GM21515 (cell line): ENCODE measurements around the gene OR52K1.
"Not testable (repeated sequence)": the region's sequence is repeated elsewhere in the genome, so short reads cannot be mapped to it uniquely, and the experiment has no call there.

Experiments used
- ATAC-seq: cut with Tn5 transposase; IDR thresholded peaks from one replicate; pipeline ENCODE4 v1.9.1; 2021; ENCODE audit not compliant: unreplicated experiment

The OR52K1 gene

DNA sequence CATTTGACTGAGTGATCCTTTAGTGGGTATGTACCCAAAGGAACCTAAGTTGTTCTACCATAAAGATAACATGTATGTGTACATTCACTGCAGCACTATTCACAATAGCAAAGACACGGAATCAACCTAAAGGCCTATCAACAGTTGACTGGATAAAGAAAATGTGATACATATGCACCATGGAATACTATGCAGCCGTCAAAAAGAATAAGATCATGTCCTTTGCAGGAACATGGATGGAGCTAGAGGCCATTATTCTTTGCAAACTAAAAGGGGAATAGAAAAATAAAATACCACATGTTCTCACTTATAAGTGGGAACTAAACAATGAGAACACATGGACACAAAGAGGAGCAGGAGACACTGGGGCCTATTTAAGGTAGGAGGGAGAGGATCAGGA is 9.0 kb downstream of the OR52K1 start:
- not testable (repeated sequence) for ATAC-seq

DNA sequence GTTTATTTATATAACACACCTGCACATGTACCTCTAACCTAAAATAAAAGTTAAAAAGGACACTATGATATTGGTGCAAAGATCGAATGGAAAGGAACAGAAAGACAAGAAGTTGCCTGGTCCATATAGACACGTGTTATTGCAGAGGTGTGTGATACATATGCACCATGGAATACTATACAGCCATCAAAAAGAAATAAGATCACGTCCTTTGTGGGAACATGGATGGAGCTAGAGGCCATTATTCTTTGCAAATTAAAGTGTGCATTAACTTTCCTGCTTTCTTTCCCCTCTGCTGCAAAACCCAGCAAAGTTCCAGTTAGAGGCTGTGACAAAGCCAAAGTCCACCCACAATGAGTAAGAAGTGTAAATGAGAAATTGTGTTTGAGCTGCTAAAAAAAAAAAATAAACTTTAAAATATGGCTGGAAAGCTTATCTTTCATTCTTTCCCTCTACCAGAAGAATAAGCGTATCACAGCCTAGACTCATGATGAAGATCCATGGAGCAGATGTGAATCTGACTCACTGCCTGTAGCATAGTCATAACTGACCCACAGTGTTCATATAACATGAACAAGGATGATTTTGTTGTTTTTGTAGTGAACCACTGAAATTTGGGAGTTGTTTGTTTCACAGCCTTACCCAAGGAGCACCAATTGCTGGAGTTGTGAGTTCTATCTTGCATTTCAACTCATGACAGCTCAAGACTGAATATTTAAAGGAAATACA is 9.6 kb downstream of the OR52K1 start:
- no peak for ATAC-seq

DNA sequence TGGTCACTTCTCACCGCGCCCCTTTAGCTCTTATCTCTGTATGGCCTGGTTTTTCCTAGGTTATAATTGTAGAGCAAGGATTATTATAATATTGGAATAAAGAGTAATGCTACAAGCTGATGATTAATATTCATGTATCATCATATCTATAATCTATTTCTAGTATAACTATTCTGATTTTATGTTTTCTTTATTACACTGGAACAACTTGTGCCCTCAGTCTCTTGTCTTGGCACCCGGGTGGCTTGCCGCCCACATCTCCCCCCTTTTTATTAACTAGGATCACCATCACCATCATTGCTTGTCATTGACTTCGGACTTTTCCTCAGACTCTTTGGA is 11.0 kb downstream of the OR52K1 start:
- ATAC-seq, result no peak

DNA sequence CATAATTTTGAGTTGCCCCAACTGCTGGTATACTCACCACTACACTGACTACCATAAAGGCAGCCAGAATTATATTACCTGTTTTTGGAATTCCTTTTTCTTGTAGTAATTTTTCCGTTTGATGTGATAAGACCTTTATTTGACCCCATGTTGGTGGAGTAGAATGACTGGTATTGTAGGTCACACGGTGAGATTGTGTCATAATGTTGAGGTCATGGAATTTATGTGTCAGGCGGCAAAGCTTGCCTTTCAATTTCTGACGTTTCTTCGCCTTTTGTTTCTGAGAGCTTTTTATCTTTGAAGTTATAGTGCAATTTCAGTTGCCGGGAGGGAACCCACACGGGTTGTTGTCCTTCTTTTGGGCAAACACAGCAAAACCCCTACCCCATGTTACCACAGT is 13.0 kb downstream of the OR52K1 start:
- no peak for ATAC-seq

DNA sequence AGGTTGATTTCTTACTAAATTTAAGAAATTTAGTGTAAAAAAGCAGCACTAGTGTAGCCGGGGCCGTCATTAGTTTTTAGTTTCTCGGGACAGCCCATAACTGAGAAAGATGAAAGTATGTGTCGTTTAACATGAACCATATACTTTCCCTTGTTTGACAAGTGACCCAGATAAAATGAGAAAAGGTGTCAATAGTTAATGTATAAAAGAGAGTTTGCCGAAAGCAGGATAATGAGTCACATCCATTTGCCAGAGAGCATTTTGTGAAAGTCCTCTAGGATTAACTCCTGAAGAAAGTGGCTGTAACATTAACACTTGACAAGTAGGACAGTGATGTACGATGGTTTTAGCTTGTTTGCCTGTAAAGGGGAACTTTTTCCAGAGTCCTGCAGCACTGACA is 13.5 kb downstream of the OR52K1 start:
- ATAC-seq, result no peak

DNA sequence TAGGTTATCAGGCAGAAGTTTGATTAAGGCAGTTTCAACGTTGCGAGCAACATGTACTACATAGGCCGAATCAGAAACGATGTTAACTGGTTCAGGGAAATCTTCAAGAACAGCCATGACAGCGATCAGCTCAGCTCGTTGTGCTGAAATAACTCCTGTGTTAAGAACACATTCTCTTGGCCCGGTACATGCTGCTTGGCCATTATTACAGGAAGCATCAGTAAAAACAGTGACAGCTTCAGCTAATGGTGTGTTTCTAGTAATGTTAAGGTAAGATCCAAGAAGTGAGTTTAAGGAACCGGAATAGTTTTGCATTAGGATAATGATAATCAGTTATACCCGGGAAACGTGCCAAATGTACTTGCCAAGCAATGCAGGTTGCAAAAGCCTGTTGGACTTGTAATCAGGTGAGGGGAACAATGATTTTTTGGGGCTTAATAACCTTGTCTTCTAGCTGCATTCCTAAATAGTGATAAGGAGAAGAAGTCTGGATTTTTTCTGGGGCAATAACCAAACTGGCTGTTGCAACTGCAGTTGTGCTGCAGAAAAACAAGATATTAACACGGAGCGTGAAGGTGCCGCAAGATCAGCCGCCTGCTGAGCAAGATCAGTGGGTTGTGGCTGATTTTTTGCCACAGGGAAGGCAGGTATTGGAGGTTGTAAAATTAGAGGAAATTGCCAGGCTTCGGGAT is 14.3 kb downstream of the OR52K1 start:
- ATAC-seq, result no peak

DNA sequence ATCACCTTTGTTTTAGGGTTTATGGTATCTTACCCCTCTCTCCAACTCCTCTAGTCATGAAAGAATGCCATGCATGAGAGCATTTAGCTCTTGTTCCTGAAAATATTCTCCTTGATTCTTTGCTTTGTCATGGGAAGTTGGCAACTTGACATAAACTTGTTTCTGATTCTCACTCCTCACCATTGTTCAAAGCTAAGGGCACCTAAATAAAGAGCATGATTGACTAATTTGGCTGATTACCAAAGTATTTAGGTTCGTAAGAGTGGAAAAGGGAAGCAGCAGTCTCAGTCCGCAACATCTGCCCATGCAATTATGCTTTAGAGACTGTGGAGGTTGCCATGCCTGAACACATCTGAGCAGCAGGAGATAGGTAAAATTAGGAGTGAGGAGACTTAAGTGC is 26.4 kb downstream of the OR52K1 start:
- ATAC-seq, result no peak

DNA sequence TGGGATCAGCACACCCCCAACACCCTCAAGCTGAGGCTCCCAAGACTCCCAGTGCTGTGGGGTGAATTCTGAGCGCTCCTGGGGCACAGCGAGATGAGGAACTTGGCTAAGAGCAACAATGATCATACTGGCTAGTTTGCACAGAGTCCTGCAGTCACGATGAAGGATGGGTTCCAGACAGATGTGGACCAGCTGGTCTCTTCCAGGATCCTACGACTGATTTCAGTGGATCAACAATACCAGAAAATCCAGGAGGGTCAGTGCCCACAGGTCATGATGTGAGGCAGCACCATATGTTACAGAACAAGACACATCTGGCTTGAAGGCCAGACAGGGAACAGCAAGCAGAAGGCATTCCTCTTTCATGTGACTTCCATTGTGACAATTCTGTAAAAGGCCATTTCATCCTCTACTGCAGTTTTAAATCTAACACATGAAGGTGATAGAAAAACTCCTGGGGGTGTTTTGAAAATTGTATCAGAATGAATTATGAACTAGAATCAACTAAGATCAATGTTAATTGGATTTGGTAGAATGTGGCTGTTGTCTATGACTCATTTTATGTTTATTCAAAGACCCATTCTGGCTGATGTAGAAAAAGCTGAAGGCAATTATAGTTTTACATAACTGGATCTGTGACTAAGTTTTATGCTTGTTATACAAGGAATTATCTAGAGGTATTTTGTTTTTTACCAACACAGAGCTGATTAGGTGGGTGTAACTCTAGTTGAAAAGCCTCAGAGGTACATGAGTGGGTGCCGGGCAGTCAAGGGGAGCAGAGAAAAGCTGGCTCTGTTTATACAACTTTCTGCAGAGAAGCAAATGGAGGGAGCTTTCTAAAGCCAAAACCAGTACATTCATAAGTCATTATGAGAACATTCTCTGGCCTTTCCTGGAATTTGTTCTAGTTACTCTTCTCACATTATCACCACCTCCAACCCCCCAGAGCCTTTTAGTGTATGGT is 29.1 kb downstream of the OR52K1 start:
- no peak for ATAC-seq

DNA sequence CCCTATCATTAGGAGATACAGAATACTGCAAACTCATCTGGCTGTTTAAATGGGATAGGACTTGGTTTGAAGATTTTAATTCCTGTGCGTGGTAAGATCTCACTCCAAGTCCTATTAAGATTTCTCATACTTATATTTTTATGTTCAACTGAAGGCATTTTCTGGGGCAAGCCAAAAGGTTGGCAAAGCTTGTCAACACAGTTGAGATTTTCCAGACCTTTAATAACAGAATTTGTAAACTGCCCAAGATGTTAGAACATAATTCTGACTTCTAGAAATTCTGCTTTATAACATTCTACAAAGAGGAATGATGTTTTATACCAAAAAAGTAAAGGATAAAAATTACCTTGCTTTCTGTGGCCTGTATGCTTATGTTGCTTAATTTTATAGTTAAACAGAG is 31.8 kb downstream of the OR52K1 start:
- no peak for ATAC-seq

DNA sequence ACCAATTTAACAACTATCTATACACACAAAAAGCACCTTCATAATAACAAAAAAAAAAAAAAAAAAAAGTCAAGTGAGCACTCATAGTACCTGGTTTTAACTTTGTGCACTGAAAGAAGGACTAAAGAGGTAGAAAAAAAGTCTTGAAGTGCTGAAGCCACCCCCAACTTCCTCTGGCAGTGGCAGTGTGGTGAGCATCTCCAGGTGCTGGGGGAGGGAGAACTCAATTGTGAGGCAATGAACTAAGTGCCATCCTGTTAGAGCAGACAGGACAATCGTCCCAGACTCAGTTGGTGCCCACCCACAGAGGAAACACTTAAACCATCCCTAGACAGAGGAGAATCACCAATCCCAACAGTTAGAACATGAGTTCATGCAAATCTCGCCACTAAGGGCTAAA is 39.9 kb downstream of the OR52K1 start:
- no peak for ATAC-seq

DNA sequence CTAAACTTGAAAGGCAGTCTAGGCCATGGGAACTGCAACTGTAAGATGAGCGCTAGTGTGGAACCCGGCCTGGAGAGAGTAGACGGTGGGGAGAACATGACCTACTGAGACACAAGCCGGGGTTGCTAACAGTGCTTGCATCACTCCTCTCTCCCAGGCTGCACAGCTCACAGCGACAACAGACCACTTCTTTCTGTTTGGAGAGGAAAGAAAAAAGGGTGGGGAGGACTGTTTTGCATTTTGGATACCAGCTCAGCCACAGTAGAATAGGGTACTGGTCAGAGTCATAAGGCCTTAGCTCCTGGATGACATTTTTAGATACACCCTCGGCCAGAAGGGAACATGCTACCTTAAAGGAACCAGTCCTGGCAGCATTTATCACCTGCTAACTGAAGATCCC is 40.3 kb downstream of the OR52K1 start:
- no peak for ATAC-seq

DNA sequence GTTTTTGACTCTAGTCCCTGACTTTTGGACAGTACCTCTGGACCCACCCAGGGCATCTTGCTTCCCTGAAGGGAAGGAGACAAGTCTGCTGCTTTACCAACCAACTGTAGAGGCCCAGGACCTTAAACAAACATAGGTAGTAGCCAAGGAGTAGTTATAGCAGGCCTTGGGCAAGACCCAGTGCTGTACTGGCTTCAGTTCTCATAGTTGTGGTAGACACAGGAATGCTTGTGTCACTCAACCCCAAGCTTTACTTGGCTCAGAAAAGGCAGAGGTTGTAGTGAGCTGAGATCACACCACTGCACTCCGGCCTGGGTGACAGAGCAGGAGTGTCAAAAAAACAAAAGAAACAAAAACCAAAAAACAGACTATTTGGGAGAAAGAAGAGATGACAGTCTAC is 41.2 kb downstream of the OR52K1 start:
- no peak for ATAC-seq

DNA sequence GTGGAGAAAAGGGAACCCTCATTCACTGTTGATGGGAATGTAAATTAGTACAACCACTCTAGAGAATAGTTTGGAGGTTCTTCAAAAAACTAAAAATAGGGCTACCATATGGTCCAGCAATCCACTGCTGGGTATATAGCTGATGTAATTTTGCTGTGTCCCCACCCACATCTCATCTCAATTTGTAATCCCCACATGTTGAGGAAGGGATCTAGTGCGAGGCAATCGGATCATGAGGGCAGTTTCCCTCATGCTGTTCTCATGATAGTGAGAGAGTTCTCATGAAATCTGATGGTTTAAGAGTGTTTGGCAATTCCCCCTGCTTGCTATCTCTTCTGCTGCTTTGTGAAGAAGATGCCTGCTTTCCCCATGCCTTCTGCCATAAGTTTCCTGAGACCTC is 45.5 kb downstream of the OR52K1 start:
- ATAC-seq, result no peak

DNA sequence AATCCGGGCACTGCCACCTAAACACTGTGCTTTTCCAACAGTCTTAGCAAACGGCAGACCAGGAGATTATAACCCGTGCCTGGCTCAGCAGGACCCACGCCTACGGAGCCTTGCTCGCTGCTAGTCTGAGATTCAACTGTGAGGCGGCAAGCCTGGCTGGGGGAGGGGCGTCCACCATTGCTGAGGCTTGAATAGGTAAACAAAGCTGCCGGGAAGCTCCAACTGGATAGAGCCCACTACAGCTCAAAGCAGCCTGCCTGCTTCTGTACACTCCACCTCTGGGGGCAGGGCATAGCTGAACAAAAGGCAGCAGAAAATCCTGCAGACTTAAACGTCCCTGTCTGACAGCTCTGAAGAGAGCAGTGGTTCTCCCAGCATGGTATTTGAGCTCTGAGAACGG is 49.2 kb downstream of the OR52K1 start:
- ATAC-seq, result not testable (repeated sequence)

DNA sequence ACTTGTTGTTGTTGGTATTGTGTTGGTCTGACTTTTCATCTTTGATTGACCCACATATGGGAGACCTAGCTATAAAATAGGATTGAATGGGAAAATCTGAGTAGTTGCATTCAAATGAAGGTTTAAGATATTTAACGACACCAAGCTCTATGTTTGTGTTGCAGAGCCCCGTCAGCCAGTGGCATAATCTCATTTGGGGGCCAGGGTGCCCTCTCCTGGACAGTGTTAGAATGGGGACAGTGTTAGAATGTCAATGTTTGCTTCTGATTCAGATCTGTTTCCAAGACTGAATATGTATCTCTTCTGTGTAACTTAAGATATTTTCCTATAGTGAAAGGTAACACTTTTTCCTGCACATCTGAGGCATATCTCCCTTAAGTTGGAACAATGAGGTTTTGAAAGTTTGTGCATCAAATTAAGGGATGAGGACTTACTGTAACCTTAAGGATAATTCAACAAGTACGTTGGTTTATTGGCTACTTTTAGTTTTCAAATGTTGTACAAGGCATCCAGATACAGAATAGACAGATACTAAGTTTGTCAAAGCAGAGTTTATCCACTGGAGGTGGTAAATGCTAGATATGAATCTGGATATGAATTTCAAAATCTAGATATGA is 57.3 kb downstream of the OR52K1 start:
- no peak for ATAC-seq

DNA sequence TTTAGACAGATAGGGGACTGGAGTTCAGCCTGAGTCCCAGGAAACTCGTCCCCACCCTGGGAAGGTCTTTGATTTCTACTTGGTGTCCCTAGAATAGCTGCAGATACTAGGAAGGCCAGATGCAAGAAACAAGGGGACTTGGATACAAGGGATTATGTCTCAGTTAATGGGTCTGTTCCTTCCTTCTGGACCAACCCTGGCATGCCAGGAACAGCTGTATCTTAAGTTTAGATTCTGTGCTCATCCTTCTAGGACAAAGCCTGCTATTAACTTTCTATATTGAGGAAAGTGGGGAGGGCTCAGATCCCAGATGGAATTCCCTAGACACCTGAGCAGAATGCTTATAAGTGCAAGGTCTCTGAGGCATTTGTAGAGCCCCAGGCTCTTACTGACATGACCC is 58.6 kb downstream of the OR52K1 start:
- ATAC-seq, result no peak
